IPS DF 19.7 (cell line): ENCODE data around the gene SCMH1.
"Not testable (repeated sequence)": the region's sequence is repeated elsewhere in the genome, so short reads cannot be mapped to it uniquely, and the experiment has no call there.

Experiments
- DNase-seq: peaks from one replicate; pipeline ENCODE4 v3.0.0-alpha.2; 2013; ENCODE audit warnings: low read depth, low spot score

SCMH1 gene

DNA sequence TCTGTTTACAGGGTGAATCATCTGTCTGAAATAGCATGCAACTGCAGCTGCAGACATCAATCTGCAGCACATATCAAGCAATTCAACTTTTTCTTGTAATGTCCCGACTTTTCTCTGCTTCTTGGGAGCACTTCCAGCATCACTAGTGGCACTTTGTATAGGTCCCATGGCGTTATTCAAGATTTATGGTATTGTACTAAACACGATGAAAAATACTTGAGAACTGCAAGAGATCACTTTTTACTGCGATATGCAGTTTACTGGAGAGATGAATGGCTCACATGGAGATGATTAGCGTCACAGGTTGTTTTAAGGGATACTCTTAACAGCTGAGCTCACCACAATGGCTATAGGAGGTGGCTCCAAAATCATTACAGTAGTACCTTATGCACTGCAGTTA, 7.2 kb upstream of the SCMH1 start:
- no peak for DNase-seq

DNA sequence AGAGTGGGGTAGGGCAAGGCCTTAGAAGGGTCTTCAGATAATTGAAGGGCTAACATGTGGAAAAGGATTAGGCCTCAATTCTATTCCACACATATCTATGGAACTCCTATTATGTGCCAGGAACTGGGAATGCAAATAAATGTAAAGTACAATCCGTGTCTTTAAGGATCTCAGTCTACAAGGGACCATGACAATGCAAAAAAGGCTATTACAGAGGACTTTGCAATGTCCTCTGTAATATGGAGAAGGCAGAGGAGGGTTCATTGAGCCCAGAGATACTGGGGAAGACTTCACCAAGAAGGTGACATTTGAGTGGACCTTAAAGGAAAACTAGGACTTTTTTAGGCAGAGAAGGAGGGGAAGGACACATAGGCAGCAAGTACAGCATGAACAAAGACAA, 4.5 kb upstream of the SCMH1 start:
- no peak for DNase-seq

DNA sequence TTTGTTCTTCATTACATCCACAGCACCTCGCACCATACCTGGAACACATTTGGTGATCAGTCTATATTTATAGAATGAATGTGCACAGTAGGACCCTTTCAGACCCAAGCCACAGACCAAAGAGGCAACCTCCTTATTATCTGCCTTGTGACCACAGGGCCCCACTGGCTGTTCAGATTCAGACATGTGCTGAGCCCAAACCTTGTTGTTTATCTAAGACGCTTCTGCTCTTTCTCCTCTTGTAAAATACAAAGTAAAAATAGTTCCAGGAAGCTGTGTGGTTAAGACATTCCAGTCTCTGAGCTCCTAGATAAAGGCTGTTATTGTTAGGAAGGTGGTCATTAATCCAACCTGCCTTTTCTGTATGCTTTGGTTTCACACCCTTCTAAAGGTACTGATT, 3.6 kb upstream of the SCMH1 start:
- no peak for DNase-seq

DNA sequence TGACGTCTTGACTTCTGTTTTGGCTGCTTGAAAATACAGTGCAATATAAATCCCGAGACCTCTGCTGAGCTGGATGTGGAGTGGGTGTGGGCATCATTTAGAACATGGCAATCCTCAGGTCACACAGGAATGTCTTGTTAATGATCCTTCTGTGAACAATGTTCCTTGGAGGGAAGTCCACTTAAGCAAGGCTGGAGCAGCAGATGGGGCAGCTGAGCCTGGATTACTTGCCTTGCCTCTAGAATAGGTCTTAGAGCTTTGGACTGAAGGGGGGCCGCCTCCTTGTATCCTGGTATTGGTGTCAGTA, 926 bp upstream of the SCMH1 start:
- no peak for DNase-seq

DNA sequence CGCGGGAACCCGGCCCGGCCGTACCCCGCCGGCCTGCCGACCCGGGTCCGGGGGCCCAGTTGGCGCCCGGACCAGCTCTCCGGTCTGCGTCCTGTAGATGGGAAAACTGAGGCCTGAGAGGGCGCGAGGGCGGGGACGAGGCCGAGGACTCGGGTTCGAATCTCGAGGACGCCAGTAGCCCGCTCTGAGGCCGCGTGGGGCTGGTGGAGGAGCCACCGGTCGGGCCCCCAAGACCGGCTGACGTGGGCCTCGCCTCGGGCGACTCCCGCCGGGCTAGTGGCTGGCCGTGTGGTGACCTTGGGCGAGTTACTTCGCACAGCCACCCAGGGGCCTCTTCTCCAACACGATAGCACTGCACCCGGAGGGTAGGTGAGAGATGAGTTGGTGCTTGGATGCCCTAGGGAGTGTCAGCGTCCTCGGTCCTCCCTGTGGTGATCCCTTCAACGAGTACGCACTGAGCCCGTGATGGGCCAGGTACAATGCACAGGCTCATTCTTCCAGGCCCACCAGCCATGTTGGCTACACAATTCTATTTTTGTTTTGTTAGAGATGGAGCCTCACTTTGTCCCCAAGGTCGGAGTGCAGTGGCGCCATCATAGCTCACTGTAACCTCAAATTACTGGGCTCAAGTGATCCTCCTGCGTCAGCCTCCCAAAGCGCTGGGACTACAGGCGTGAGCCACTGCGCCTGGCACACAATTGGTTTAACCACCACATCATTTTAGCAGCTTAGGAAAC, 404 bp upstream of the SCMH1 start:
- no peak for DNase-seq

DNA sequence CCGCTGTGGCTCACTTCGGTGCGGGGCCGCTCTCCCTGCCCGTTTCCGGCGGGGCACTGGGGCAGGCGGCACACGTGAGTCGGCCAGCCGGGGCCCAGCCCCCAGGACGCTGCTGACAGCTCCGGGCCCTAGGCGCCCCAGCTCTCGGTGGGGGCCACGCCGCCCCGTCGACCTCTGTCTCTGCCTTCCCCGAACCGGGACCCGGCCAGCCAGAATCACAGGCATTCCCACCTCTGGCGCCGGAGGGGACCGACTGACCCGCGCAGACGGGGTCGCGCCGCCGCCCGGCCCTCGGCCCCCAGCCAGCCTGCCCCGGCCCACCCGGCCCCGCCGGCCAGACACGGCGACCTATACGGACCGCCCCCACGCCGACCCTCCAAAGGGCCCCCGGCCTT, 755 bp downstream of the SCMH1 start:
- no peak for DNase-seq

DNA sequence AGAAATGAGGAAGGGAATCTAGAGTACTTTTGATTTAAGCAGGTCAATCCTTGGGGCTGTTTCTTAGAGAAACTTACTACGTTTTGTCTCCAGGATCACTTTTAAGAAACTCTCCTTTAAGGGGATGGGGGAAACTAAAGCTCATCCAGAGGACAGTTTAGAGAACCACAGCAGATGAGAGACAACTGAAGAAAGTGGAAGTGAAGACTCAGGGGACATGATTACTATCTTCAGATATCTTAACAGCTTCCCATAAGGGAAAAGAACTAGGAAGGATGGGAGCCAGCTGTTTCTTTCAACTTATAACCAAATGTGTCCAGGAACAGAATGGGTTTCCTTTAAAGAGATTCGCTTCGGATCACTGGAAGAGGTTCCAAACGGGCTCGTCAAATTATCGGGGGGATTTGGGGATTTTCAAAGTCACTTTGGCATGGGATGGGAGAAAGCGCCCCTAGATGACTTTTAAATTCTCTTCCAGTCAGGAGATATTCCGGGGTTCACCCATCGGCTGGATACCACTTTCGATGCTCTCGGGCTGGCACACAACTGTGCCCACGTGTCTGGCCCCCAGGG, 1.2 kb downstream of the SCMH1 start:
- DNase-seq = no peak

DNA sequence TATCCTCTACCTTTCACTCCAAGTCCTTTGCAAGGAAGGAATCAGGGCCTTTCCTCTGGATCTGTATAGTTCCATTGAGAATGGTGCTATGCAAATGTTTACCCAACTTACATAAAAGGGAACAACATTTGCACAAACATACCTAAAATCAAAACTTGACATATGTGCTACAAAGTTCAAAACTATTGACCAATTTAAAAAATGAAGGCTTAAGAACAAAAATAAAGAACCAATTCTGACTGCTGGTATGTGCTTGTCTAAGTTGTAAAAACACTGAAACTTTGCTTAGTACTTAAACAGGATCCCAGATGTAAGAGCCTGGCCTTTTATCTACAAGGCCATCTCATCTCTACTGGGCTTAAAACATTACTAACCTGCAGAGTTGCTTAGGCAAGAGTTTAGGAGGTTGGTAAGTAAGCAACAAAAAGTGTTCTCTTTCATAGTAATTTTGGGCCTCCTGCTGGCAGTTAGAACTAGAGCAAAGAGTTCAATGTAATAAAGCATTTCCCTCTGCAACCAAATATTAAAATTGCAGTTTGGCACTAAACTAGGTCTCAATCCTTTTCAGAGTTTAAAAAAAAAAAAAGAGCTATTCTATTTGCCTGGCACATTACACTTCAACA, 2.0 kb downstream of the SCMH1 start:
- DNase-seq = no peak

DNA sequence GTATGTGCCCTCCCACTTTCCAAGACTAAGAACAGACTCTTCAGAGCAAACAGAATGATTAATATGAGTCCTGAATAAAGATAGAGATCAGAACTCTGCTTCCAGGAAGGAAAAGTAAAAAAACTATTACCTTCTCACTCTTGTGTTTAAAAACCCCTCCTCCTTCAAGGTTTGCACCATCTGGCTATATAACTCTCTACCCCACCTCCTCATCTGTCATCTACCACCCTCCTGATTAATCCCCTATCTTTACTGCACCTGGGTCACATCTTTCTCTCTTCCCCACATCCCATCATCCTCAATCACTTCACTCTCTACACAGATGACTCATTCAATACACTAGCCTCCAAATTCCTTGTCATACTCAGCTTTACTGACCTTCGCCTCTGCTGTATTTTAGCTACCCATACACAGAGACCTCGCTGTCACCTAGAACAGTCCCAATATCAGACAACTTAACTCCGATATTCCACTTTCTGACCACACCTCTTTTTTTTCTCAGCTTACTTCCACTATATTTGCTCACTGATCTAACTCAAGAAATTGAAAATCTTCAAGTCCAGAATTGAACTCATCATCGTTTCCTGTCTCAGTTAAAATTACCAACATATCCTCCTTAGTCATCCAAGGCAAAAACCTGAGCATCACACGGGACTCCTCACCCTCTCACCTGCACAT, 3.7 kb downstream of the SCMH1 start:
- DNase-seq = no peak

DNA sequence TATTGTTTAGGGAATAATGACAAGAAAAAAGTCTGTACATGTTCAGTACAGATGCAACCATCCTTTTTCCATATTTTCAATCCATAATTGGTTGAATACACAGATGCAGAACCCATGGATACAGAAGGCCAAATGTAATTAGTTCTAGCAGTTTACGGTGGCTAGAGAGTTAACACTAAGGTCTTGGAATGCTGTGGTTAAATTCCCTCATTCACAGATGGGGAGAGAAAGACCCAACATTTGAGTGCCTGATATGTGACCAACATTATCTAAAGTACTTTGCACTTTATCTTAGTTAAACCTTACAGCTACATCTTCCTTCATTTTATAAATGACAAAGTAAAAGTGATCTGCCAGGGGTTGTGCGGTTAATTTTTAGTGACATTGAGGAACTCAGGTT, 5.3 kb downstream of the SCMH1 start:
- DNase-seq = no peak

DNA sequence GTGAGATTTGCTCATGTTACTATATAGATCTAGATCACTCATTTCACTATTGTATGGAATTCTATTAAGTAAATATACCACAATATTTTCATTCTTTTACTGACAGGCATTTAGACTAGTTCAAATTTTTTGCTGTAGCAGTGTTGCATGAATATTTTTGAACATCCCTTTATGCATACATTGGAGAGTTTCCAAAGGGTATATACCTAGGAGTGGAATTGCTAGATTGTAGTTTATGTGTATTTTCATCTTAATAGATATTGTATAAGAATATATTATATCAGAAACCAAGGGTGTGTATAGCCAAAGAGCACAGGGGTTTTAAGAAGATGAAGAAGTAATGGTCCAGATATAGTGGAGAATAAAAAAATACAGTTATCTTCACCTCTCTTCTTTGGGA, 6.2 kb downstream of the SCMH1 start:
- no peak for DNase-seq

DNA sequence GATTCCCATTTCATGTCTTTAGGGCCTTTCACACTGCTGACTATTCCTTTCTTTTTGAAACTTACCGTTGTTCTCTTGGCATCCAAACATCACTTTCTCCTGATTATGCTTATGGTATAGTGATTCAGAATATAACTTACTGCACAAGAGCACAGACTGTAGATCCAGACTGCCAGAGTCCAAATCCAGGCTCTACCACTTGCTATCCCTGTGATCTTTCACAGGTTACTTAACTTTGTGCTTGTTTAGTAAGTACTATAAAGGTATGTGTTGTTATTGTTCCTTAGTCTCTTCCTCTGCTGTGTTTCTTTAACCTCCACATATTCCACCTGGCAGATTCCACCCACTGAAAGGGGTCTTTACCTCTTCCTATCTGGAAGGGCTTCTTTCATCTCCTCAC, 8.4 kb downstream of the SCMH1 start:
- DNase-seq = no peak

DNA sequence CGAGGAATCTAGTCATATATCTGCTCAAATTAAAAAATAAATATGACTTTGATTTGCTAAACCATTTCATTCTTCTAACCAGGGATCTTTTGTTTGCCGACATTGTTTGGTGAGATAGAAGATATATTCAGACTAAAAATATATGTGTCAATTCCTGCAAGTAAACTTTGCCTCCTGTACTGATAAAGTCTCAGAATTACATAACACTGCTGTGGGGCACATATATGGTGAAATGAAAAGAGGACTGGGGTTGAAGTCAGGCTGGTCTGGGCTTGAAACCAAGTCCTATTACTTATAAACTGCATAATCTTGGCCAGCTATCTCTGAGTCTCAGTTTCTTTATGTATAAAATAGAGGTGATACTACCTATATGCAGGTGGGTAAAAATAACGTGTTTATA, 9.8 kb downstream of the SCMH1 start:
- DNase-seq = no peak

DNA sequence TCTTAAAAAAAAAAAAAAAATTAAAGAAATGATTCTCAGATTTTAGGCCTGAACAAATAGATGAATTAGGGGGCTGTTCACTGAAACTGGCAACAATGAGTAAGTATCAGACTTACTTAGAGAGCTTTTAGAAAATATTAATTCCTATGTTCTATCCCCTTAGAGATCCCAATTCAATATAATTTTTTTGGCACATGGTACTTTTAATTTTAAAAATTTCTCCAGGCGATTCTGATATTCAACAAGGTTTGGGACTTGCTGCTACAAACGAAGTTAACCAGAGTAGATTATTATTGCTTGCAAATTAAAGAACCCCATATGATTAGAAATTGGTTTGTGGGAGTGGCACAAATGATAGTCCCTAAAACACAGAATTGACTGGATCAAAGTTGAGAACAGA, 11.4 kb downstream of the SCMH1 start:
- no peak for DNase-seq

DNA sequence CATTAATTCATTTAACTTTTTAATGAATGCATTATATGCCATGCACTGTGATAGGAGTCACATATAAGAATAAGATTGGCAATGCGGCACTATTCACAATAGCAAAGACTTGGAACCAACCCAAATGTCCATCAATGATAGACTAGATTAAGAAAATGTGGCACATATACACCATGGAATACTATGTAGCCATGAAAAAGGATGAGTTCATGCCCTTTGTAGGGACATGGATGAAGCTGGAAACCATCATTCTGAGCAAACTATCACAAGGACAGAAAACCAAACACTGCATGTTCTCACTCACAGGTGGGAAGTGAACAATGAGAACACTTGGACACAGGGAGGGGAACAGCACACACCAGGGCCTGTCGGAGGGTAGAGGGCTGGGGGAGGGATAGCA, 12.9 kb downstream of the SCMH1 start:
- not testable (repeated sequence) for DNase-seq

DNA sequence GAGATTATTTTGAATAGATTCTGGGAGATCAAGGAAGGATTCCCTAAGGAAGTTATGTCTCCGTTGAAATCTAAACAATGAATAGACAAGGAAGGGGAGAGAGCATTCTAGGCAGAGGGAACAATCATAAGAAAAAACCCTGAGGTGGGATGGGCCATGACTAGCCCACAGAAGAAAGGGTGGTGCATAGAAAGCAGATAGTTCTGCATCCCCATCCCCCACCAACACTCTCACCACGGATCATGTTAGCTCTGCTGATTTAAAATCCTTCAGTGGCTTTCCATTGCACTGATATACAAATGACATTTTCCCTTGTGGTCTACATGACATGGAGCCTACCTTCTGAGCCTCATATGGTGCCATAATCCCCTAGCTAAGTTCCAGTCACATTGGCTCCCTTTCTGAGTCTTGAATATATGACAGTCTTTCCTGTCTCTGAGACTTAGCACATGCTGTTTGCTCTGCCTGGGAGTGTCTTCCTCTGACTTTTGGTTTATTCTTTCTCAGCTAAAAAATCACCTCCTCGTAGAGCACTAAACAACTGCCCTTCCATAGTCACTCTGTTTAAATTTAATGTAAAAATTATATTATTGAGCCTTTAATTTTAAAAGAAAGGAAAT, 15.2 kb downstream of the SCMH1 start:
- no peak for DNase-seq

DNA sequence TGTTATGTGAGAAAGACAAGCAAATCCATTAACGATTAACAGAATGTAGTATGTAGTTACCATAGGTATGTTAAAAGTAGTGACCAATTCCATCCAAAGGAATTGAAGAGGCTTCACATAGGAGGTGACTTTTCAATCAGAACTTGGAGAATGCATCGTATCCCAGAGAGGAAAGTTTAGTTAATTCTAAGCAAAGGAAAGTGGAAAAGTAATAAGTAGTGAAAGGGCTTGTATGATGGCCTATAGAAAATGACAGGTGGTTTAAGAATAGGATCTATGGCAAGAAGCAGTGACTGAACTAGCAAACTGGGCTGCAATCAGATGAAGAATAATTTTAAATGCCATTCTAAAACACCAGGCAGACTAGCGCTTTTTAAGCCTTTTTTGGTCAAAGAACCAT, 16.6 kb downstream of the SCMH1 start:
- no peak for DNase-seq

DNA sequence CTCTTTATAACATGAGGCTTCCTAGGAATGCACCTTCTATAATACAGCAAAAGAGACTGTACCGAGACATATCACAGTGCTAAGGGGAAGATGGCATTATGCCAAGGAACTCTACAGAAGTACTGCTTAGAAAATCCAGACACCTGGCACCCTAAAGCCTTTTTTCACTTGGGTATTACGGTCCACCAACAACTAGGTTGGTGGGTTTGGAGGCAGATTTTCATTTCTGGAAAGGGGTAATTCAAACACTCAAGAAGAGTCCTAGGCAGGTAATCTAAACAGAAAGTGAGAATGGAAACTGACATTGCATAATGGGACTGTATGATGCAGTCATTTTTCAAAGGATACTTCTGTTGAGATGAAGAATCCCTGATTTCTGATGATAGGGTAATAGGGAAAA, 19.6 kb downstream of the SCMH1 start:
- no peak for DNase-seq

DNA sequence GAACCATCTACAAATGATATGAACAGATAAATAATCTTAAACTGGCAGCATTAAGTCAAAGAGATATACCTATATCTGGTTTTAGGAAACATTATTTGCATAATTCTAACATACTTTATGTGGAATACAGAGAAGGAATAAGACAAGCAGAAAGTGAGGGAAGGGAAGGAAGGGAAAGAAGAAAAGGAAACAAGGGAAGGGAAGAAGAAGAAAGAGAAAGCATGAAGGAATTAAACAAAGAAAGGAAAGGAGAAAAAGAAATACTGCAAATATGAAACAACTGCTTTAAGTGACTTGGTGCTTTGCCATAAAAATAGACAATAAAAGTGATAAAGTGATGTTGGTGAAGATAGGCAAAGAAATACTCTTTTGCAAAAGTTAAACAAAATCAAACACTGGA, 20.1 kb downstream of the SCMH1 start:
- DNase-seq = no peak

DNA sequence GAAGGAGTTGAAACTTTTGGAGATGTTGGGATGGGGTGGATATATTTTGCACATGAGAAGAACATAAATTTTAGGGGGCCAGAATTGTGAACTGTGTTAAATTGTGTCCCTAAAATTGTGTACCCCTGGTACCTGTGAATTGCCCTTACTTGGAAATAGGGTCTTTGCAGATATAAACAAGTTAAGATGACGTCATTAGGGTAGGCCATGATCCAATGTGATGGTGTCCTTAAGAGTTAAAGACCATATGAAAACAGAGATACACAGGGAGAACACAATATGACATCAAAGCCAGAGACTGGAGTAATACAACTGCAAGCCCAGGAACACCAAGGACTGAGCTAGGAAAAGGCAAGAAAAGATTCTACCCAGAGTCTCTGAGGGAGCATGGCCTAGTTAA, 24.0 kb downstream of the SCMH1 start:
- DNase-seq = no peak

DNA sequence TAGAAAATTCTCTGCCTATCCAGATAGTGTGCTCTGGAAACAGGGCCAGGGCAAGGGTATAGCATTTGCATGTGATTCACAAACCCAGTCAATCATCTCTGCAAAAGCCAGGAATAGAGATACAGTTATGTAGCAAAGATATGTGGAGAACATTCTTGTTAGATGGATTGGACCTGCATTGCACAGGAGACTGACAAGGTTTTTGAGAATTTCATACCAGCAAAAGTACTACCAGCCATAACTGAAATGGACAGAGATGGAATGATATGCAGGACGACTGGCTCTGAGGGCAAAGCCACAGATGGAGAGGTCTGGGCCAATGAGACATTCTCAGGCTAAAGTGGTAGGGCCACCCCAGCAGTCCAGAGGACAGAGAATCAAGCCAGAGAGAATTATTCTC, 24.7 kb downstream of the SCMH1 start:
- no peak for DNase-seq

DNA sequence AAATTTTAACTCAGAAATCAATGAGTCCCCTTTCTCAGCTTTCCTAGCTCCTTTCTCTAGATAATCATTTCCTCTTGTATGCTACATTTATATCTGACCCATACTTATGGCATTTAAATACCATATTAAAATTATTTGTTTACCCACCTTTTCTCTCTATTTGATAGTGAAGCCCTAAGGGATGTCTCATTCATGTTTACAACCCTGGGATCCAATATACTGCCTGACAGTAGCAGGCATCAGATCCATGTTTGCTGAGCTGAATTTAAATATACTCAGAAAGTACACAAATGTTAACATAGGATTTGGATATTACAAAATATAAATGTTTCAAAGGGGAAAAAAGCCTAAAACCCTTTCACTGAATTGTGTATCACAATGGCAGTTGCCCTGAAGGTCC, 26.5 kb downstream of the SCMH1 start:
- no peak for DNase-seq

DNA sequence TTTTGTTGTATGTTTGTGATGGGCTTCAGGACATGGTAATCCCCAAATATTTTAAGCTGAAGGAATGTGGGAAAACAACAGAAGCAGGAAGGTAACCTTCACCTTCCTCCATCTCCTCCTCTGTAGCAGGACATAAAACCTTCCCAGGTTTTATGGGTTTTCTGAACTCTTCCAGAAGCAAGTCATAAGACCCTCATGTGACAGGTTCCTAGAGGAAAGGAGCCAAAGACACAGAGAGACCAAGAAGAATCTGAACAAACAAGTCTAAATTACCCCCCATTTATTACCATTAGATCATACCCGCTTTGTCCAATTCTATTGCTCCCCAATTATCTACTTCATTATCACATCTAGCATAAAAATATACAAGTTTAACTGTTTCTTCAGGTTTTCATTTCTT, 28.8 kb downstream of the SCMH1 start:
- DNase-seq = no peak
